Nephron progenitor cell (in vitro differentiated cells): ENCODE results near the gene EPHX1.
"Not testable (repeated sequence)": the region's sequence is repeated elsewhere in the genome, so short reads cannot be mapped to it uniquely, and the experiment has no call there.

Experiments used
- DNase-seq: peaks from one replicate; pipeline ENCODE4 v3.0.0; 2021
- H3K27ac Mint-ChIP-seq: 2 replicates; pipeline ENCODE4 v1.8.0; 2021; ENCODE audit warnings: mild to moderate bottlenecking, moderate library complexity, mixed read lengths
- H3K27me3 Mint-ChIP-seq: 2 replicates; pipeline ENCODE4 v1.8.0; 2021; ENCODE audit warnings: mild to moderate bottlenecking, low read depth, mixed read lengths; ENCODE audit not compliant: poor library complexity
- H3K36me3 Mint-ChIP-seq: 2 replicates; pipeline ENCODE4 v1.8.0; 2021; ENCODE audit warnings: low read depth, mixed read lengths
- H3K4me1 Mint-ChIP-seq: 2 replicates; pipeline ENCODE4 v1.8.0; 2021; ENCODE audit warnings: mixed read lengths
- H3K4me3 Mint-ChIP-seq: 2 replicates; pipeline ENCODE4 v1.8.0; 2021; ENCODE audit warnings: mild to moderate bottlenecking, moderate library complexity, mixed read lengths
- H3K9me3 Mint-ChIP-seq: 2 replicates; pipeline ENCODE4 v1.8.0; 2021; ENCODE audit warnings: mild to moderate bottlenecking, moderate library complexity, mixed read lengths
- TF ChIP-seq, protein P1 (sequence below): fragments of 200-600 bp; sonication (generic); IDR thresholded peaks from 2 replicates; pipeline ENCODE4 v1.5.0; 2021; ENCODE audit warnings: antibody characterized with exemption

EPHX1 gene

DNA sequence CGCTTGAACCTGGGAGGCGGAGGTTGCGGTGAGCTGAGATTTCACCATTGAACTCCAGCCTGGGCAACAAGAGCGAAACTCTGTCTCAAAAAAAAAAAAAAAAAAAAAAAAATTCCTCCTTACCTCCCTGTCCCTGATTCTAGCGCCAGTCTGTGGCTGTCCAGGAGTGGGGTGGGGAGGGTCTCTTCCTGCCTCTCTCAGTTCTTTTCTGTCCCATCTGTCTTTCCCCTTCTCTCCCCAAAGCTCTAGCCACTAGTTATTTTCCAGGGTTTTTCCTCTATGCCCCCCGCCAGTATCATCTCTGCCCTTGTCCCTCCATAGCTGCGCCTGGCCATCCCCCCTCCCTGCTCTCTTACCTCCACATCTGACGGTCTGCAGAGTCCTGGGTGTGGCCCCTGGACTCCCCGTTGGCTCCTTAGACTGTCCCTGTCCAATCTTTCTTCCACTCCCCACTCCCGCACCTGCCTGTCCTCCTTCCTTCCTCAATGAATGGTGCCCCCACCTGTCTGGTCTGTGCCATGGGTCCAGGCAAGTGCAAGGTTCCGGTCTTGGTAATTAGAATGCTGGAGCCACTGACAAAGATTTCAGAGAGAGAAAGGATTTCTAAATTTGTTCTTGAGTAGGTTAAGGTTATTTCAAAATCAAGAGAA lies 73.8 kb downstream of the EPHX1 start:
- H3K27me3 Mint-ChIP-seq: peaks cover 20% of the 10 kb centered on the region
- no peak for DNase-seq
- TF ChIP-seq, protein P1, sequence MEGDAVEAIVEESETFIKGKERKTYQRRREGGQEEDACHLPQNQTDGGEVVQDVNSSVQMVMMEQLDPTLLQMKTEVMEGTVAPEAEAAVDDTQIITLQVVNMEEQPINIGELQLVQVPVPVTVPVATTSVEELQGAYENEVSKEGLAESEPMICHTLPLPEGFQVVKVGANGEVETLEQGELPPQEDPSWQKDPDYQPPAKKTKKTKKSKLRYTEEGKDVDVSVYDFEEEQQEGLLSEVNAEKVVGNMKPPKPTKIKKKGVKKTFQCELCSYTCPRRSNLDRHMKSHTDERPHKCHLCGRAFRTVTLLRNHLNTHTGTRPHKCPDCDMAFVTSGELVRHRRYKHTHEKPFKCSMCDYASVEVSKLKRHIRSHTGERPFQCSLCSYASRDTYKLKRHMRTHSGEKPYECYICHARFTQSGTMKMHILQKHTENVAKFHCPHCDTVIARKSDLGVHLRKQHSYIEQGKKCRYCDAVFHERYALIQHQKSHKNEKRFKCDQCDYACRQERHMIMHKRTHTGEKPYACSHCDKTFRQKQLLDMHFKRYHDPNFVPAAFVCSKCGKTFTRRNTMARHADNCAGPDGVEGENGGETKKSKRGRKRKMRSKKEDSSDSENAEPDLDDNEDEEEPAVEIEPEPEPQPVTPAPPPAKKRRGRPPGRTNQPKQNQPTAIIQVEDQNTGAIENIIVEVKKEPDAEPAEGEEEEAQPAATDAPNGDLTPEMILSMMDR: no peak
- peaks cover 58% of the 10 kb centered on the region for H3K4me1 Mint-ChIP-seq
- H3K4me3 Mint-ChIP-seq: peak overlapping the region; percentile 88
- no peak overlapping the region for H3K27ac Mint-ChIP-seq
- no peaks in the 10 kb centered on the region for H3K9me3 Mint-ChIP-seq
- H3K36me3 Mint-ChIP-seq: no peaks in the 10 kb centered on the region

DNA sequence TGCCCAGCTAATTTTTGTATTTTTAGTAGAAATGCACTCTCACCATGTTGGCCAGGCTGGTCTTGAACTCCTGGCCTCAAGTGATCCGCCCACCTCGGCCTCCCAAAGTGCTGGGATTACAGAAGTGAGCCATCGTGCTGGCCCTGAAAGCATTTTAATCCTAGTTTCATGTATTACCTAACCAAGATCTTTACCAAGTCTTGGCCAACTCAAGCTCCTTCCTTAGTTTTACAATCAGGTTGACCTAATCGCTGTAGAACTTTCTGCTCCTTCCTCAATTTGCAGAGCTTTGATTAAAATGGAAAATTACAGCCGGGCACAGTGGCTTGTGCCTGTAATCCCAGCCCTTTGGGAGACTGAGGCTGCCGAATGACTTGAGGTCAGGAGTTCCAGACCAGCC lies 75.4 kb downstream of the EPHX1 start:
- H3K27ac Mint-ChIP-seq: no peak overlapping the region
- TF ChIP-seq, protein P1: no peak
- no peak overlapping the region for H3K4me3 Mint-ChIP-seq
- no peaks in the 10 kb centered on the region for H3K36me3 Mint-ChIP-seq
- no peak for DNase-seq
- H3K4me1 Mint-ChIP-seq: peaks cover 59% of the 10 kb centered on the region
- H3K27me3 Mint-ChIP-seq: peaks cover 17% of the 10 kb centered on the region
- no peaks in the 10 kb centered on the region for H3K9me3 Mint-ChIP-seq

DNA sequence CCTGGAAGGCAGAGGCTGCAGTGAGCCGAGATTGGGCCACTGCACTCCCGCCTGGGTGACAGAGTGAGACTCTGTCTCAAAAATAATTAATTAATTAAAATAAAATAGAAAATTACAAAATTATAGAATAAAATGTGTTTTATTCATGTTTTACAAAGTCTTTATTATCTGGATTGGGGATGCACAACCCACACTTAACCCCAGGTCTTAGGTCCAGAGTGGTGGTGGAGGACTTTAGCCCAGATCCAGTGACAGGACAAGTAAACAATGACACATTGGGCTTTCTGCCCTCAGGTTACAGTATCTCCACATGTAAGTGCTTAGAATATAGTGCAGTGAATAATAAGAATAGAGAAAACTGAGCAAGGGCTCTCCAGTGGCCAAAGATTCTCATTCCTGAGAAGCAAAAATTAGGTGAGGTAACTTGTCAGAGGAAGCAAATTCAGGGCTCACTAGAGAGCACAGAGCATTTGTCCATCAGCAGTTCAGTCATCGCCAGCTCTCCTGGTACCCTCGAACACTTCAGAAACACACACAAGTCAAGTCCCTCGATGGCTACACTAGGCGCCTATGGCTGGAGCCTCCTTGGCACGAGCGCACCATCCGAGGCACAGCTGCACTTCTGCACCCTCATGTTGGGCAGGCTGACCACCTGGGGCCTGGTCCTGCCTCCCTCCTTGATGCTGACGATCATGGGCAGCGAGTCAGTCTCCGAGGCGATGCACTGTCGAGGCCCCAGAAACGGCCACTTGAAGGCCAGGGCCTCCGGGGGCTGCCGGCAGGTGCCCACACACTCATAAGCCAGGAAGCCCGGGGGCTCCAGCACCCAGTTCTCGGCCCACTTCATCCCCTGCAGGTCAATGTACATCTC lies 76.5 kb downstream of the EPHX1 start:
- no peak overlapping the region for H3K27ac Mint-ChIP-seq
- no peaks in the 10 kb centered on the region for H3K36me3 Mint-ChIP-seq
- TF ChIP-seq, protein P1: no peak
- no peak for DNase-seq
- H3K4me1 Mint-ChIP-seq: peaks cover 58% of the 10 kb centered on the region
- H3K4me3 Mint-ChIP-seq: peak overlapping the region; percentile 23
- no peaks in the 10 kb centered on the region for H3K9me3 Mint-ChIP-seq
- H3K27me3 Mint-ChIP-seq: peaks cover 16% of the 10 kb centered on the region

DNA sequence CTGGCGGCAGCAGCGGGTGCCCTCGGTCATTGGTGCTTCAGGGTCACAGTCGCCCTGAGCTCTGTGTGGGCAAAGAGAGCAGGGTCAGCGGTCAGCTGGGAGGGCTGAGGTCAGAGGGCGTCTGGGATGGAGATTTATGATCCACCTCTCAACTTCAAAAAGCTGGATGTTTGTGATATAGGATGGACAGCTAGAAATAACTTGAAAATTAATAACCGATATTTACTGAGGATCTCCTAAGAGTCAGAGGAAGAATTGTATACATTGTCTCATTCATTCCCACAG lies 77.0 kb downstream of the EPHX1 start:
- DNase-seq: peak; percentile 48
- Mint-ChIP-seq H3K9me3 (no peaks in the 10 kb centered on the region), H3K4me1 (peaks cover 62% of the 10 kb centered on the region), H3K27me3 (peaks cover 16% of the 10 kb centered on the region), H3K36me3 (no peaks in the 10 kb centered on the region), H3K27ac (no peak overlapping the region), H3K4me3 (peak overlapping the region; percentile 23)
- TF ChIP-seq, protein P1: no peak

DNA sequence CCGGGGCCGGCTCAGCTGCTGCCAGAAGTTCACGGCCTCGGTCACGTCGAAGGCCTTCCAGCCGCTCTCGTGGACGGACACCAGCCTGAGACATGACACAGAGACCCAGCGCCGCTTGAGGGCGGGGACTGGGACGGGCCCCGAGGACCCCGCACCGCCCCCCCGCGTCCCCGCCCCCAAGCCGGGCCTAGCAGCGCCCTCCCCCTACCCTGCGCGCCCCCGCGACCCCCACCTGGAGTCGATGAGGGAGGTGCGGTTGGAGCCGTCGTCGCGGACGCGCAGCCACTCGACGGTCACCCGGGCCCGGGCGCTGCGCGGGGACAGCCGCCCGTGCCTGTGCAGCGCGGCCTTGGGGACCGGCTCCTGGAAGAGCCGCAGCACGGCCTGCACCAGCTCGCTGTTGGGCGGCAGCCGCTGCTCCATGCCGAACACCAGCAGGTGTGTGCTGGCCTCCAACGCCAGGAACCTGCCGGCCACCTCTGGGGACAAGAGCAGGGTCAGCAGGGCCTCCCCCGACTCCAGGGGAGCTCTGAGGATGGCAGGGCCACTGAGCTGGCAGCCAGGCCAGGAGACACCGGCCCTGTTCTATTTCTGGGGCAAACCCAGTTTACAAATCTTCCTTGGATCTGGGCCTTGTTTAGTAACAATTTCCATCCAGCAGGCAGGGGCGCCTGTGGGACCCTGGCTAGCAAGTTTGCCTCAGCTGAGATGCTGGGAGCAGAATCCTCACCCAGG lies 77.8 kb downstream of the EPHX1 start:
- H3K4me3 Mint-ChIP-seq: peak overlapping the region; percentile 41
- not testable (repeated sequence) for H3K27ac Mint-ChIP-seq

DNA sequence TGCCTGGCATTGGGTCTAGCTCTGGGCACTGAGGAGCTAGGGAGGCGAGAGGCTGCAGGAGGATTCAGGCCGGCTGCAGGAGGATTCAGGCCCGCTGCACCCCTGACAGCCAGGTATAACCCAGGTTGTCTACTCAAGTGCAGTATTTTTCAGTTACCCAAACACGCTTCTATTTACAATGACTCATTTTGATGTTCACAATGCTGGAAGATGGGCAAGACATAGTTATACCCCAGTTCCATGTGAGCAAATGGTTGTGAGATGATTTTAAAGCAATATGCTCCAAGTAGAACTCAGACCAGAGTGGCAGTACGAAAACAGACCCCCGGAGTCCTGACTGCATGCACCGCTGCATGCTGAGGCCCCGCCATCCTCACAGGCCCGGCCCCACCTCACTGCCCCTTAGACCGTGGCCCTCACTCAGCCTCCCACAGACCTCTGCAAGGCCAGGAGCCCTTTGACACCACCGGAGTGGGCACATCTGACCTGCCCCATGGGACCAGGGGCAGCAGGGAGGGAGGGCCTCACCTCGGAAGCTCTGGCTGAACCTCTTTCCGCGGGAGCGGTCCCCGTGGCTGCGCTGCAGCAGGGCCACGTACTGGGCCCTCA lies 78.5 kb downstream of the EPHX1 start:
- Mint-ChIP-seq H3K27me3 (peaks cover 13% of the 10 kb centered on the region), H3K27ac (no peak overlapping the region), H3K4me3 (peak overlapping the region; percentile 41), H3K36me3 (no peaks in the 10 kb centered on the region), H3K9me3 (no peaks in the 10 kb centered on the region), H3K4me1 (peaks cover 58% of the 10 kb centered on the region)
- TF ChIP-seq, protein P1: no peak
- DNase-seq: peak; percentile 38

More for the DNA sequence above, 77.8 kb downstream of the EPHX1 start:
- not testable (repeated sequence) for H3K9me3 Mint-ChIP-seq, H3K36me3 Mint-ChIP-seq
- Mint-ChIP-seq H3K27me3 (peaks cover 16% of the 10 kb centered on the region), H3K4me1 (peaks cover 62% of the 10 kb centered on the region)
- peak; percentile 50 for DNase-seq
